ENCODE measurements around the gene BDP1.

DNA sequence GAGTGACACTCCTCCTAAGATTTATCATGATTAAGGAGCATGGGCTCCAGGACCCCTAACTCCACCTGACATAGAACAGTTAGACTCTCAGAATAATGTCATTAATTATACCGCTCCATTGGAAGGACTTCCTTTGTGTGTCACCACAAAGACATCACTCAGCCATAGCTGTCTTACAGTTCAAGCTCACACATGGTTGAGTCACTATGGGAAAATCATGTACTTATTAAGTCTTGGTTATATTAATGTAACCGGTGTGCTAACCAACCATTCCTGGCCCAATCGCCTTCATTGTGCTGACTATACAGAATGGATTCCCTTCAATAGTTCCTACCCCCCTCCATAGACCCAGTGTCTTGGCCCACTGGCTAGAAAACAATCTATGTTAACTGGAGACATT lies 120.8 kb downstream of the BDP1 start:
- no peak for TF ChIP-seq POLR2A (IDR thresholded peaks at IDR 0.05)
- TF ChIP-seq, protein P1, sequence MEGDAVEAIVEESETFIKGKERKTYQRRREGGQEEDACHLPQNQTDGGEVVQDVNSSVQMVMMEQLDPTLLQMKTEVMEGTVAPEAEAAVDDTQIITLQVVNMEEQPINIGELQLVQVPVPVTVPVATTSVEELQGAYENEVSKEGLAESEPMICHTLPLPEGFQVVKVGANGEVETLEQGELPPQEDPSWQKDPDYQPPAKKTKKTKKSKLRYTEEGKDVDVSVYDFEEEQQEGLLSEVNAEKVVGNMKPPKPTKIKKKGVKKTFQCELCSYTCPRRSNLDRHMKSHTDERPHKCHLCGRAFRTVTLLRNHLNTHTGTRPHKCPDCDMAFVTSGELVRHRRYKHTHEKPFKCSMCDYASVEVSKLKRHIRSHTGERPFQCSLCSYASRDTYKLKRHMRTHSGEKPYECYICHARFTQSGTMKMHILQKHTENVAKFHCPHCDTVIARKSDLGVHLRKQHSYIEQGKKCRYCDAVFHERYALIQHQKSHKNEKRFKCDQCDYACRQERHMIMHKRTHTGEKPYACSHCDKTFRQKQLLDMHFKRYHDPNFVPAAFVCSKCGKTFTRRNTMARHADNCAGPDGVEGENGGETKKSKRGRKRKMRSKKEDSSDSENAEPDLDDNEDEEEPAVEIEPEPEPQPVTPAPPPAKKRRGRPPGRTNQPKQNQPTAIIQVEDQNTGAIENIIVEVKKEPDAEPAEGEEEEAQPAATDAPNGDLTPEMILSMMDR (IDR thresholded peaks at IDR 0.05 in 8 of 11, conservative IDR thresholded peaks at IDR 0.05 in 3 of 11) = no peak
- no peak for TF ChIP-seq POLR2AphosphoS5 (IDR thresholded peaks at IDR 0.05)
